Caco-2 (cell line): Measurements from ENCODE around the gene UBE2L6. TPM values are rescaled to one million over a fixed set of nuclear protein-coding genes. Genes with fewer than 3 reads are reported as not detected.

Source experiments
- BruUV-seq: library from RNA; stranded (reverse); fragments of 400-500 nt; replicated peaks from 2 replicates; lab custom pipeline; 2021; lab: Mats Ljungman, UMichigan
- CTCF ChIA-PET: fragments of 300-600 bp; sonication (Branson Sonifier 250); formaldehyde crosslinking; loops from one replicate; lab custom pipeline; 2022; ENCODE audit warnings: antibody characterized with exemption; lab: Charles Lee
- POLR2A ChIA-PET: fragments of 300-600 bp; sonication (Branson Sonifier 250); formaldehyde crosslinking; loops from one replicate; lab custom pipeline; 2022; ENCODE audit warnings: antibody characterized with exemption; lab: Charles Lee
- DNase-seq, 2 experiments: peaks; one replicate each; pipeline versions ENCODE4 v3.0.0 to v3.0.0-alpha.2; 2020 to 2022
- H3K27me3 ChIP-seq: replicated peaks from 2 replicates; pipeline ENCODE4 v1.6.0; 2011; ENCODE audit warnings: low read length; ENCODE audit not compliant: control insufficient read depth, insufficient read depth
- H3K36me3 ChIP-seq: 2 replicates; pipeline ENCODE4 v1.5.1; 2011; ENCODE audit warnings: low read length; ENCODE audit not compliant: control insufficient read depth, insufficient read depth
- H3K4me1 ChIP-seq: fragments of 250-450 bp; sonication (Bioruptor Pico); 2 replicates; pipeline ENCODE4 v1.5.1; 2020; ENCODE audit warnings: mild to moderate bottlenecking
- H3K4me3 ChIP-seq: 2 replicates; pipeline ENCODE4 v1.5.1; 2011; ENCODE audit warnings: low read depth, mild to moderate bottlenecking, control low read depth, low read length
- H3K9me3 ChIP-seq: fragments of 250-450 bp; sonication (Bioruptor Pico); 2 replicates; pipeline ENCODE4 v1.5.1; 2020; ENCODE audit warnings: mild to moderate bottlenecking, moderate library complexity
- H3K27ac Mint-ChIP-seq: one replicate; pipeline ENCODE4 v1.8.0; 2022; ENCODE audit warnings: mixed read lengths; ENCODE audit not compliant: unreplicated experiment
- H3K27me3 Mint-ChIP-seq: one replicate; pipeline ENCODE4 v1.8.0; 2022; ENCODE audit warnings: mixed read lengths; ENCODE audit not compliant: insufficient read depth, unreplicated experiment
- H3K36me3 Mint-ChIP-seq: one replicate; pipeline ENCODE4 v1.8.0; 2022; ENCODE audit warnings: mild to moderate bottlenecking, mixed read lengths; ENCODE audit not compliant: insufficient read depth, unreplicated experiment
- H3K4me1 Mint-ChIP-seq: one replicate; pipeline ENCODE4 v1.8.0; 2022; ENCODE audit warnings: low read depth, mixed read lengths; ENCODE audit not compliant: unreplicated experiment
- H3K4me3 Mint-ChIP-seq: one replicate; pipeline ENCODE4 v1.8.0; 2022; ENCODE audit warnings: mild to moderate bottlenecking, moderate library complexity, mixed read lengths; ENCODE audit not compliant: unreplicated experiment
- H3K9me3 Mint-ChIP-seq: one replicate; pipeline ENCODE4 v1.8.0; 2022; ENCODE audit warnings: mixed read lengths; ENCODE audit not compliant: unreplicated experiment
- intact Hi-C: fragments of 100-400 bp; cut with micrococcal nuclease; formaldehyde crosslinking; loops from one replicate; pipeline ENCODE4 v1.10.0; 2022; ENCODE audit not compliant: unreplicated experiment
- total RNA-seq: library from RNA; stranded (reverse); gene quantifications from 2 replicates; pipeline ENCODE4 v1.2.3, GENCODE V29; 2022
- TF ChIP-seq, protein P1 (sequence below), 2 experiments: fragments of 200-600 bp in 1 of 2; IDR thresholded peaks; 1 replicate in 1 of 2; 2 replicates in 1 of 2; pipeline versions ENCODE4 v1.5.1 to v1.8.0; 2011 to 2022; ENCODE audit warnings: antibody characterized with exemption in 1 of 2, control low read depth in 1 of 2, inconsistent platforms in 1 of 2, low read depth in 1 of 2, low read length in 1 of 2, mild to moderate bottlenecking in 1 of 2, moderate library complexity in 1 of 2; ENCODE audit not compliant: insufficient read depth in 1 of 2, severe bottlenecking in 1 of 2, unreplicated experiment in 1 of 2

The UBE2L6 gene
- total RNA-seq, 1 experiment from 2014 or later = 20.2 TPM

- Histone ChIP-seq H3K9me3 (no peaks in the 10 kb centered on the region), H3K36me3 (no peaks in the 10 kb centered on the region), H3K4me1 (peaks cover 49% of the 10 kb centered on the region), H3K27me3 (no peaks in the 10 kb centered on the region), H3K4me3 (no peak overlapping the region; the same call in 1 of the 2 replicates)
- peak; percentile 50 to 52 for DNase-seq
- CTCF ChIA-PET = interaction anchor here (0.8 to 2.1 kb wide), 11 partner anchors 16 to 206 kb away, joined by 3 to 13 read pairs (median 7); partner anchors contain the start of genes RTN4RL2, TIMM10 and UBE2L6
- Mint-ChIP-seq H3K27me3 (no peaks in the 10 kb centered on the region), H3K36me3 (peaks cover 10% of the 10 kb centered on the region), H3K4me3 (peak overlapping the region; percentile 75), H3K9me3 (no peaks in the 10 kb centered on the region), H3K27ac (peak overlapping the region; percentile 99), H3K4me1 (peaks cover 23% of the 10 kb centered on the region)
- TF ChIP-seq, protein P1, sequence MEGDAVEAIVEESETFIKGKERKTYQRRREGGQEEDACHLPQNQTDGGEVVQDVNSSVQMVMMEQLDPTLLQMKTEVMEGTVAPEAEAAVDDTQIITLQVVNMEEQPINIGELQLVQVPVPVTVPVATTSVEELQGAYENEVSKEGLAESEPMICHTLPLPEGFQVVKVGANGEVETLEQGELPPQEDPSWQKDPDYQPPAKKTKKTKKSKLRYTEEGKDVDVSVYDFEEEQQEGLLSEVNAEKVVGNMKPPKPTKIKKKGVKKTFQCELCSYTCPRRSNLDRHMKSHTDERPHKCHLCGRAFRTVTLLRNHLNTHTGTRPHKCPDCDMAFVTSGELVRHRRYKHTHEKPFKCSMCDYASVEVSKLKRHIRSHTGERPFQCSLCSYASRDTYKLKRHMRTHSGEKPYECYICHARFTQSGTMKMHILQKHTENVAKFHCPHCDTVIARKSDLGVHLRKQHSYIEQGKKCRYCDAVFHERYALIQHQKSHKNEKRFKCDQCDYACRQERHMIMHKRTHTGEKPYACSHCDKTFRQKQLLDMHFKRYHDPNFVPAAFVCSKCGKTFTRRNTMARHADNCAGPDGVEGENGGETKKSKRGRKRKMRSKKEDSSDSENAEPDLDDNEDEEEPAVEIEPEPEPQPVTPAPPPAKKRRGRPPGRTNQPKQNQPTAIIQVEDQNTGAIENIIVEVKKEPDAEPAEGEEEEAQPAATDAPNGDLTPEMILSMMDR (IDR thresholded peaks at IDR 0.05; ENCODE audit: insufficient read depth in 1 of 2, low read depth in 1 of 2, low read length in 1 of 2, severe bottlenecking in 1 of 2, unreplicated experiment in 1 of 2) = no peak
- intact Hi-C loops = loop anchor here (1.0 kb wide), 2 partner anchors 22 to 59 kb away; partner anchors contain the start of gene TIMM10
- BruUV-seq = TSS peak; percentile 87
- POLR2A ChIA-PET = interaction anchor here (0.6 to 1.5 kb wide), 4 partner anchors 8 to 58 kb away, joined by 4 to 13 read pairs (median 8); partner anchors contain the start of genes TIMM10 and UBE2L6
Observed at GRCh38 chr11:57551941-57552340, 15.5 kb downstream of the UBE2L6 start.

DNA sequence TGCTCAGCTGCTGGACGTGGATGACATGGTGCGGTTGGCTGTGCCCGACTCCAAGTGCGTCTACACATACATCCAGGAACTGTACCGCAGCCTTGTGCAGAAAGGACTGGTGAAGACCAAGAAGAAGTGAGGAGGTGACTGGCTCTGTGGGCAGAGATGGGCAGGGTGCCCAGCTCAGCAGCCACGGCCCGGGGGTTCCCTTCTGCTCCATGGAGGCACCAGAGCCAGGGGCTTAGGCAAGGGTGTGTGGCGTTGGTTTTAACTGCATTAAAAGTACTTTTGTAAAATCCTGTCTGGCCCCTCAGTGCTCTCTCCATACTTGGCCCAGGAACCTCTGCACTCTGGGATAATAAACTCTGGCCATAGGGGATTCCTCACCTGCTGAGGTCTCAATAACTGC lies 17.5 kb downstream of the UBE2L6 start:
- H3K4me3 Mint-ChIP-seq = no peak overlapping the region
- POLR2A ChIA-PET = no interaction called here
- peaks cover 23% of the 10 kb centered on the region for H3K4me1 Mint-ChIP-seq
- no peaks in the 10 kb centered on the region for H3K27me3 Mint-ChIP-seq
- TF ChIP-seq, protein P1 (IDR thresholded peaks at IDR 0.05; ENCODE audit: insufficient read depth in 1 of 2, low read depth in 1 of 2, low read length in 1 of 2, severe bottlenecking in 1 of 2, unreplicated experiment in 1 of 2) = no peak
- no TSS peak for BruUV-seq
- H3K36me3 Mint-ChIP-seq = peaks cover 11% of the 10 kb centered on the region
- no peak for DNase-seq
- Histone ChIP-seq H3K9me3 (no peaks in the 10 kb centered on the region), H3K27me3 (no peaks in the 10 kb centered on the region), H3K4me1 (peaks cover 50% of the 10 kb centered on the region), H3K36me3 (no peaks in the 10 kb centered on the region), H3K4me3 (no peak overlapping the region)
- CTCF ChIA-PET = no interaction called here
- H3K27ac Mint-ChIP-seq = peak overlapping the region; percentile 28
- intact Hi-C loops = no loop called here
- no peaks in the 10 kb centered on the region for H3K9me3 Mint-ChIP-seq

- H3K27ac Mint-ChIP-seq = peak overlapping the region; percentile 88
- Histone ChIP-seq H3K36me3 (no peaks in the 10 kb centered on the region), H3K4me3 (no peak overlapping the region), H3K4me1 (peaks cover 45% of the 10 kb centered on the region), H3K27me3 (no peaks in the 10 kb centered on the region), H3K9me3 (no peaks in the 10 kb centered on the region)
- H3K9me3 Mint-ChIP-seq = no peaks in the 10 kb centered on the region
- intact Hi-C loops = no loop called here
- POLR2A ChIA-PET = interaction anchor here (0.8 kb wide), 1 partner anchor 17 kb away, joined by 3 read pairs; the partner anchor contains the start of gene TIMM10
- CTCF ChIA-PET = interaction anchor here (0.7 to 2.0 kb wide), 5 partner anchors 55 to 93 kb away, joined by 4 to 8 read pairs (median 5); partner anchors contain the start of gene RTN4RL2
- H3K4me3 Mint-ChIP-seq = no peak overlapping the region
- no peak for DNase-seq
- H3K36me3 Mint-ChIP-seq = peaks cover 11% of the 10 kb centered on the region
- no TSS peak for BruUV-seq
- peaks cover 27% of the 10 kb centered on the region for H3K4me1 Mint-ChIP-seq
- no peaks in the 10 kb centered on the region for H3K27me3 Mint-ChIP-seq
- TF ChIP-seq, protein P1 (IDR thresholded peaks at IDR 0.05; ENCODE audit: insufficient read depth in 1 of 2, low read depth in 1 of 2, low read length in 1 of 2, severe bottlenecking in 1 of 2, unreplicated experiment in 1 of 2) = no peak
Observed at GRCh38 chr11:57547854-57548377, 19.6 kb downstream of the UBE2L6 start.
